Stomach smooth muscle (tissue), 2 donors: ENCODE measurements around the gene PPBP.

Experiments used
- H3K27ac ChIP-seq: one replicate; pipeline ENCODE4 v1.7.0; 2013; ENCODE audit warnings: mild to moderate bottlenecking, low read length, inconsistent platforms
- H3K27me3 ChIP-seq, 2 donors: one replicate each; pipeline ENCODE4 v1.7.0; 2013; ENCODE audit warnings: low read length in 2 of 2; ENCODE audit not compliant: insufficient read depth in 2 of 2, control insufficient read depth in 1 of 2
- H3K36me3 ChIP-seq, 2 donors: one replicate each; pipeline ENCODE4 v1.7.0; 2013; ENCODE audit warnings: low read length in 2 of 2; ENCODE audit not compliant: control insufficient read depth in 2 of 2, insufficient read depth in 2 of 2
- H3K4me1 ChIP-seq: one replicate; pipeline ENCODE4 v1.7.0; 2013; ENCODE audit warnings: low read length; ENCODE audit not compliant: control insufficient read depth, insufficient read depth
- H3K4me3 ChIP-seq, 2 donors: one replicate each; pipeline ENCODE4 v1.7.0; 2013; ENCODE audit warnings: low read length in 2 of 2
- H3K9ac ChIP-seq, 2 donors: one replicate each; pipeline ENCODE4 v1.7.0; 2013; ENCODE audit warnings: low read length in 2 of 2, mild to moderate bottlenecking in 1 of 2
- H3K9me3 ChIP-seq, 2 donors: one replicate each; pipeline ENCODE4 v1.7.0; 2013; ENCODE audit warnings: low read length in 2 of 2; ENCODE audit not compliant: control insufficient read depth in 2 of 2
- donor health status: healthy.
- donor health status: Pancreatic carcinoma.

The PPBP gene

GRCh38 chr4:73988061-73988460 is at the start of gene PPBP:
Gene PPBP, minus strand, starts transcription at chr4:73988190. Its CDS starts 87 bp downstream, at chr4:73988103.
- H3K4me1 ChIP-seq, result no peaks in the 10 kb centered on the region
- no peaks in the 10 kb centered on the region for H3K36me3 ChIP-seq
- H3K9ac ChIP-seq, result no peak within 1 kb of the TSS
- H3K4me3 ChIP-seq, result no peak within 1 kb of the TSS
- H3K27me3 ChIP-seq, result no peaks in the 10 kb centered on the region
- H3K27ac ChIP-seq, result no peak within 1 kb of the TSS
- no peaks in the 10 kb centered on the region for H3K9me3 ChIP-seq

- H3K27ac ChIP-seq, result no peak overlapping the region
- no peaks in the 10 kb centered on the region for H3K9me3 ChIP-seq
- peak overlapping the region; percentile 84 to 89 for H3K4me3 ChIP-seq
Measured at GRCh38 chr4:74037076-74037955, 49.3 kb upstream of the PPBP start.

GRCh38 chr4:74033739-74034138 is 45.7 kb upstream of the PPBP start:
- H3K27me3 ChIP-seq, result no peaks in the 10 kb centered on the region
- no peak overlapping the region for H3K27ac ChIP-seq
- H3K4me1 ChIP-seq, result no peaks in the 10 kb centered on the region
- H3K36me3 ChIP-seq, result no peaks in the 10 kb centered on the region
- H3K9ac ChIP-seq, result no peak overlapping the region
- no peaks in the 10 kb centered on the region for H3K9me3 ChIP-seq
- no peak overlapping the region for H3K4me3 ChIP-seq

More at GRCh38 chr4:74037076-74037955, 49.3 kb upstream of the PPBP start:
- Histone ChIP-seq H3K27me3 (no peaks in the 10 kb centered on the region), H3K36me3 (no peaks in the 10 kb centered on the region), H3K9ac (no peak overlapping the region), H3K4me1 (no peaks in the 10 kb centered on the region)

GRCh38 chr4:74032064-74032463 is 44.1 kb upstream of the PPBP start:
- no peaks in the 10 kb centered on the region for H3K36me3 ChIP-seq
- H3K27ac ChIP-seq, result no peak overlapping the region
- no peak overlapping the region for H3K4me3 ChIP-seq
- H3K9me3 ChIP-seq, result no peaks in the 10 kb centered on the region
- H3K9ac ChIP-seq, result no peak overlapping the region
- H3K4me1 ChIP-seq, result no peaks in the 10 kb centered on the region
- no peaks in the 10 kb centered on the region for H3K27me3 ChIP-seq

GRCh38 chr4:74031576-74031975 is 43.6 kb upstream of the PPBP start:
- Histone ChIP-seq H3K9ac (no peak overlapping the region), H3K36me3 (no peaks in the 10 kb centered on the region), H3K27me3 (no peaks in the 10 kb centered on the region), H3K4me1 (no peaks in the 10 kb centered on the region), H3K9me3 (no peaks in the 10 kb centered on the region), H3K27ac (no peak overlapping the region), H3K4me3 (no peak overlapping the region)

- H3K36me3 ChIP-seq, result no peaks in the 10 kb centered on the region
- H3K9me3 ChIP-seq, result no peaks in the 10 kb centered on the region
- H3K27ac ChIP-seq, result no peak overlapping the region
- no peaks in the 10 kb centered on the region for H3K4me1 ChIP-seq
- no peak overlapping the region for H3K4me3 ChIP-seq
- H3K9ac ChIP-seq, result no peak overlapping the region
- no peaks in the 10 kb centered on the region for H3K27me3 ChIP-seq
Measured at GRCh38 chr4:74030285-74030684, 42.3 kb upstream of the PPBP start.

- H3K4me1 ChIP-seq, result no peaks in the 10 kb centered on the region
- H3K9ac ChIP-seq, result no peak overlapping the region
- H3K36me3 ChIP-seq, result no peaks in the 10 kb centered on the region
- H3K4me3 ChIP-seq, result no peak overlapping the region
- H3K27me3 ChIP-seq, result no peaks in the 10 kb centered on the region
- H3K27ac ChIP-seq, result no peak overlapping the region
- H3K9me3 ChIP-seq, result no peaks in the 10 kb centered on the region
Measured at GRCh38 chr4:74028504-74028903, 40.5 kb upstream of the PPBP start.

GRCh38 chr4:74023709-74024108 is 35.7 kb upstream of the PPBP start:
- no peaks in the 10 kb centered on the region for H3K4me1 ChIP-seq
- no peak overlapping the region for H3K4me3 ChIP-seq
- no peaks in the 10 kb centered on the region for H3K9me3 ChIP-seq
- no peaks in the 10 kb centered on the region for H3K36me3 ChIP-seq
- H3K9ac ChIP-seq, result no peak overlapping the region
- no peaks in the 10 kb centered on the region for H3K27me3 ChIP-seq
- no peak overlapping the region for H3K27ac ChIP-seq

- H3K9me3 ChIP-seq, result no peaks in the 10 kb centered on the region
- H3K27ac ChIP-seq, result no peak overlapping the region
- H3K36me3 ChIP-seq, result no peaks in the 10 kb centered on the region
- H3K9ac ChIP-seq, result no peak overlapping the region
- no peaks in the 10 kb centered on the region for H3K4me1 ChIP-seq
- H3K27me3 ChIP-seq, result no peaks in the 10 kb centered on the region
- H3K4me3 ChIP-seq, result no peak overlapping the region
Measured at GRCh38 chr4:74021601-74022000, 33.6 kb upstream of the PPBP start.

- no peak overlapping the region for H3K4me3 ChIP-seq
- H3K4me1 ChIP-seq, result no peaks in the 10 kb centered on the region
- H3K9ac ChIP-seq, result no peak overlapping the region
- no peaks in the 10 kb centered on the region for H3K27me3 ChIP-seq
- no peak overlapping the region for H3K27ac ChIP-seq
- no peaks in the 10 kb centered on the region for H3K36me3 ChIP-seq
- H3K9me3 ChIP-seq, result no peaks in the 10 kb centered on the region
Measured at GRCh38 chr4:74018771-74019170, 30.8 kb upstream of the PPBP start.

- no peaks in the 10 kb centered on the region for H3K36me3 ChIP-seq
- no peaks in the 10 kb centered on the region for H3K27me3 ChIP-seq
- H3K27ac ChIP-seq, result no peak overlapping the region
- H3K9ac ChIP-seq, result no peak overlapping the region
- no peaks in the 10 kb centered on the region for H3K9me3 ChIP-seq
- no peak overlapping the region for H3K4me3 ChIP-seq
- no peaks in the 10 kb centered on the region for H3K4me1 ChIP-seq
Measured at GRCh38 chr4:74018116-74018515, 30.1 kb upstream of the PPBP start.
